Spleen (tissue), 11 donors: ENCODE measurements around the gene BLOC1S1. TPM values are rescaled to one million over a fixed set of nuclear protein-coding genes. Genes with fewer than 3 reads are reported as not detected.

Source experiments
- DNase-seq: peaks from one replicate; pipeline ENCODE4 v3.0.0-alpha.2; 2020
- H3K27ac ChIP-seq, 8 donors: fragments of 200-600 bp; sonication (generic) in 7 of 8; 1 replicate in 4 of 8; 2 replicates in 4 of 8; pipeline versions ENCODE4 v1.5.0 to v1.8.0; 2016 to 2021; ENCODE audit warnings: inconsistent platforms in 4 of 8, mild to moderate bottlenecking in 4 of 8, moderate library complexity in 1 of 8
- H3K27me3 ChIP-seq, 7 donors: fragments of 200-600 bp; sonication (generic) in 6 of 7; replicated peaks in 1 of 7; 1 replicate in 4 of 7; 2 replicates in 3 of 7; pipeline versions ENCODE4 v1.5.0 to v1.8.0; 2016 to 2021; ENCODE audit warnings: inconsistent platforms in 3 of 7, mild to moderate bottlenecking in 1 of 7
- H3K36me3 ChIP-seq, 6 donors: fragments of 200-600 bp; sonication (generic) in 5 of 6; 1 replicate in 4 of 6; 2 replicates in 2 of 6; pipeline versions ENCODE4 v1.5.0 to v1.8.0; 2016 to 2021; ENCODE audit warnings: inconsistent platforms in 2 of 6
- H3K4me1 ChIP-seq, 6 donors: fragments of 200-600 bp; sonication (generic) in 5 of 6; 1 replicate in 3 of 6; 2 replicates in 3 of 6; pipeline versions ENCODE4 v1.5.0 to v1.8.0; 2016 to 2021; ENCODE audit warnings: inconsistent platforms in 3 of 6
- H3K4me3 ChIP-seq, 8 donors: fragments of 200-600 bp; sonication (generic) in 7 of 8; 1 replicate in 4 of 8; 2 replicates in 4 of 8; pipeline versions ENCODE4 v1.5.0 to v1.8.0; 2016 to 2021; ENCODE audit warnings: inconsistent platforms in 4 of 8, mild to moderate bottlenecking in 4 of 8, moderate library complexity in 2 of 8
- H3K9me3 ChIP-seq, 8 donors: fragments of 200-600 bp; sonication (generic) in 7 of 8; 1 replicate in 4 of 8; 2 replicates in 4 of 8; pipeline versions ENCODE4 v1.5.0 to v1.8.0; 2016 to 2021; ENCODE audit warnings: inconsistent platforms in 4 of 8
- CTCF ChIP-seq, 11 experiments: fragments of 200-600 bp in 7 of 11; fragments of 450-650 bp in 4 of 11; sonication (generic) in 4 of 11; IDR thresholded peaks in 8 of 11; conservative IDR thresholded peaks in 3 of 11; 1 replicate in 7 of 11; 2 replicates in 4 of 11; pipeline versions ENCODE4 v1.4.0 to v1.8.0; 2016 to 2021; ENCODE audit warnings: antibody characterized with exemption in 11 of 11, inconsistent platforms in 4 of 11, mild to moderate bottlenecking in 1 of 11
- POLR2A ChIP-seq, 3 donors: fragments of 450-650 bp; IDR thresholded peaks; one replicate each; pipeline ENCODE4 v1.5.1; 2017; ENCODE audit warnings: antibody characterized with exemption in 3 of 3, mild to moderate bottlenecking in 1 of 3
- POLR2AphosphoS5 ChIP-seq, 3 donors: sonication (generic); formaldehyde crosslinking; IDR thresholded peaks; one replicate each; pipeline ENCODE4 v1.5.1; 2017; ENCODE audit warnings: antibody characterized with exemption in 3 of 3
- WGBS, 5 donors: extraction: QIAGEN DNeasy Blood & Tissue Kit in 3 of 5; methylation state at CpG; one replicate each; pipeline versions ENCODE4 v1.1.5 to v1.1.7; 2013 to 2018; 5-methylcytosine and 5-hydroxymethylcytosine counted together
- intact Hi-C: fragments of 100-400 bp; cut with DNase I; formaldehyde crosslinking; loops from one replicate; pipeline ENCODE4 v1.15.0; 2023; ENCODE audit warnings: low total_unique reads
- polyA plus RNA-seq, 3 donors: library from polyadenylated mRNA; stranded (reverse); fragments of 200-250 nt; gene quantifications; one replicate each; pipeline ENCODE4 v1.2.1, GENCODE V29; 2013
- total RNA-seq, 7 donors: library from RNA; depleted of rRNA in 3 of 7; stranded (reverse); fragments of >200 nt in 3 of 7; fragmentation: NEBNext Ultra II Directional in 4 of 7; extraction: Animal tissue kit (Norgen Biotek cat#: 25700) in 4 of 7; gene quantifications; one replicate each; pipeline versions ENCODE4 v1.1.0 to v1.2.1, GENCODE V29; 2016 to 2021
- donor health status: healthy with polysubstance abuse.
- donor health status: DM: no; HTN: no; CAD: no; lungs with moderate emphysema.
- donor health status: DM: no; HTN: no; CAD: no.
- donor health status: Bipolar disorder and iron deficiency.
- donor health status: healthy.
- donor health status: DM: no; HTN: no; CAD: no.
- donor health status: DM: yes; HTN: yes; CAD: no.

Gene BLOC1S1
- total and polyA plus RNA-seq, 10 donors = 113 to 304 (median 212) TPM

DNA sequence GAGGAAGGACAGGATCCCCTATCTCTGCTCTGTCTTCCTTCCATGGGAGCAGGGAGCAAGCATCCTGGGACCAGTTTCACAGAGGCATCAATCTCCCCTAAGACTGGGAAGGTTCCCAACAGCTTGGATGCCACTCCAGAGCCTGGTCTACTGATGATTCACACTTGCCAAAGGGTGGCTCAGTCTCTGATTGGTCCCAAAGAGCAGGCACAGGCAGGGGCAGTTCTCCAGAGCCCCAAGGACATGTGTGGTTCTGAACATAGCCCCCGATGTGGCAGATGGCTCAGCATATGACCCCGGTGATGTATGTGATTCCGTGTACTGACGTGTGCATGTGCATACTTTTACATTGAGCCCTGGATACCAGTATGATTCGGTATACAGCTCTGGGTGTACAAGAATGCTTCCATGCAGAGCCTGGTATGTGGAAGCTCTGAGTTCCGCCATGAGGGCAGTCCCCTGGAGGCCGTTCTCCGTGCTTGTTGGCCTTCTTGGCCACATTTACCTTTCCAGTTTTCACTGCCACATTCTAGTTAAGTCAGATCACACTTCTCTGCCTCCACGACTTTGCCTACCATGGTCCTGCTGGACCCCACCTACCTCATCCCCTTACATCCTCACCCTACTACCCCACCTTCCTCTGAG is 29.4 kb upstream of the BLOC1S1 start:
- Histone ChIP-seq H3K4me1 (peaks cover 2 to 30% (median 17%) of the 10 kb centered on the region in 6 donors), H3K9me3 (no peaks in the 10 kb centered on the region), H3K36me3 (peaks cover 0 to 22% (median 0%) of the 10 kb centered on the region in 6 donors), H3K27me3 (peaks cover 0 to 8% (median 0%) of the 10 kb centered on the region in 7 donors), H3K4me3 (no peak overlapping the region), H3K27ac (no peak overlapping the region)
- intact Hi-C loops = no loop called here
- no peak for DNase-seq
- 84 to 98% (median 91%) methylated on average over 9 of the region's 9 CpGs for WGBS, 5 donors
- no peak for TF ChIP-seq CTCF (IDR thresholded peaks at IDR 0.05 in 8 of 11, conservative IDR thresholded peaks at IDR 0.05 in 3 of 11)
- no peak for TF ChIP-seq POLR2AphosphoS5 (IDR thresholded peaks at IDR 0.05)

GRCh38 chr12:55687746-55688145 is 28.1 kb upstream of the BLOC1S1 start:
- intact Hi-C loops = no loop called here
- Histone ChIP-seq H3K4me1 (peaks cover 0 to 18% (median 7%) of the 10 kb centered on the region in 6 donors), H3K27ac (no peak overlapping the region), H3K36me3 (peaks cover 0 to 22% (median 0%) of the 10 kb centered on the region in 6 donors), H3K9me3 (no peaks in the 10 kb centered on the region), H3K27me3 (no peaks in the 10 kb centered on the region), H3K4me3 (no peak overlapping the region)
- TF ChIP-seq POLR2A (IDR thresholded peaks at IDR 0.05) = no peak
- TF ChIP-seq POLR2AphosphoS5 (IDR thresholded peaks at IDR 0.05) = no peak
- TF ChIP-seq CTCF (IDR thresholded peaks at IDR 0.05 in 8 of 11, conservative IDR thresholded peaks at IDR 0.05 in 3 of 11) = no peak
- peak; percentile 44 for DNase-seq

- no peak overlapping the region for H3K4me3 ChIP-seq
- H3K27me3 ChIP-seq = no peaks in the 10 kb centered on the region
- peaks cover 0 to 35% (median 0%) of the 10 kb centered on the region in 6 donors for H3K36me3 ChIP-seq
- TF ChIP-seq POLR2A (IDR thresholded peaks at IDR 0.05) = no peak
- TF ChIP-seq CTCF (IDR thresholded peaks at IDR 0.05 in 8 of 11, conservative IDR thresholded peaks at IDR 0.05 in 3 of 11) = no peak
- TF ChIP-seq POLR2AphosphoS5 (IDR thresholded peaks at IDR 0.05) = no peak
- 87 to 92% (median 91%) methylated on average over 15 to 16 of the region's 16 CpGs for WGBS, 5 donors
- intact Hi-C loops = no loop called here
- no peaks in the 10 kb centered on the region for H3K9me3 ChIP-seq
- peak; percentile 64 for DNase-seq
- no peak overlapping the region for H3K27ac ChIP-seq
- H3K4me1 ChIP-seq = peaks cover 0 to 9% (median 0%) of the 10 kb centered on the region in 6 donors
Measured at GRCh38 chr12:55688716-55689655, 26.9 kb upstream of the BLOC1S1 start.
